ENCODE results near the gene HOXC10. TPM values are rescaled to one million over a fixed set of nuclear protein-coding genes. Genes with fewer than 3 reads are reported as not detected.

The HOXC10 gene
- total and polyA plus RNA-seq, 10 of the 15 experiments (the other 5 are each of a cell fraction or from before 2014, with no cell fraction given), result 0.59 TPM; not detected in 9

DNA sequence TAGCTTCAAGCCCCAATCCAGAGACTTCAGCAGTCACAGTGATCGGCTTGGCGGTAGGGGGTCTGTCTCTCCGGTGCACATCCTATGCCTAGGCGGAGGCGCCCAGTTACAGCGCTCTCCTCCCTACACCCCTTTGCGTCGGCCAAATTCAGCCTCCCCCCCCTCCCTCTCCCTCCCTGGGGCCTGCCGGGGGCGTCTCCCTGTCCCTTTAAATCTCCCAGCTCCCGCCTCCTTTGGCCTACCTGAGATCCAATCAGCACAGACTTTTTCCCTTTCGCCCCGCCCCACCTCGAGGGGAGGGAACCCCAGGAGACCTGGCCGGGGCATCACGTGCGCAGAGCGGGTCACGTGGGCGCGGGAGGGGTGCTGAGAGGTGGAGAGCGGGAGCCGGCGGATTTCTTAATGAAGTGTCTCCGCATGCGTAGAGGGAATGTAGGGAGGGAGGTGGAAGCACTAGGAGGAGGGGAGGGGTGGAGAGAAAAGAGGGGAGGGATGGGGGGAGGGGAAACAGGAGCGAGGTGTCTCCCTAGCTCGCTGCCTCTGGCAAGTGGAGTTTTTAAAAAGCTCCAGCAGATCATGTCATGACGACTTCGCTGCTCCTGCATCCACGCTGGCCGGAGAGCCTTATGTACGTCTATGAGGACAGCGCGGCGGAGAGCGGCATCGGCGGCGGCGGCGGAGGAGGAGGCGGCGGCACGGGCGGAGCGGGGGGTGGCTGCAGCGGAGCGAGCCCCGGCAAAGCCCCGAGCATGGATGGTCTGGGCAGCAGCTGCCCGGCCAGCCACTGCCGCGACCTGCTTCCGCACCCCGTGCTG lies 46.4 kb upstream of the HOXC10 start, which contains the start of gene HOXC13 (continued):
- TF ChIP-seq, protein P1, sequence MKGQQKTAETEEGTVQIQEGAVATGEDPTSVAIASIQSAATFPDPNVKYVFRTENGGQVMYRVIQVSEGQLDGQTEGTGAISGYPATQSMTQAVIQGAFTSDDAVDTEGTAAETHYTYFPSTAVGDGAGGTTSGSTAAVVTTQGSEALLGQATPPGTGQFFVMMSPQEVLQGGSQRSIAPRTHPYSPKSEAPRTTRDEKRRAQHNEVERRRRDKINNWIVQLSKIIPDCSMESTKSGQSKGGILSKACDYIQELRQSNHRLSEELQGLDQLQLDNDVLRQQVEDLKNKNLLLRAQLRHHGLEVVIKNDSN (IDR thresholded peaks at IDR 0.05; ENCODE audit: borderline replicate concordance, extremely low read length, insufficient read depth, low read depth, low read length), result peak; percentile 79
- no peak for TF ChIP-seq TCF12 (IDR thresholded peaks at IDR 0.05; ENCODE audit: low read depth, low read length)
- no peak for TF ChIP-seq CHD2 (IDR thresholded peaks at IDR 0.05; ENCODE audit: borderline replicate concordance, low read depth, low read length)
- no peak for TF ChIP-seq CREM (IDR thresholded peaks at IDR 0.05; ENCODE audit: low read depth)
- no peak for TF ChIP-seq NFIC (IDR thresholded peaks at IDR 0.05; ENCODE audit: low read depth, low read length)
- TF ChIP-seq EP300 (IDR thresholded peaks at IDR 0.05; ENCODE audit: borderline replicate concordance in 1 of 2, control insufficient read depth in 1 of 2, low read depth in 2 of 2, low read length in 2 of 2), result no peak
- no peak for TF ChIP-seq ZNF207 (IDR thresholded peaks at IDR 0.05; ENCODE audit: borderline replicate concordance)
- no peak for TF ChIP-seq JUNB (IDR thresholded peaks at IDR 0.05)

DNA sequence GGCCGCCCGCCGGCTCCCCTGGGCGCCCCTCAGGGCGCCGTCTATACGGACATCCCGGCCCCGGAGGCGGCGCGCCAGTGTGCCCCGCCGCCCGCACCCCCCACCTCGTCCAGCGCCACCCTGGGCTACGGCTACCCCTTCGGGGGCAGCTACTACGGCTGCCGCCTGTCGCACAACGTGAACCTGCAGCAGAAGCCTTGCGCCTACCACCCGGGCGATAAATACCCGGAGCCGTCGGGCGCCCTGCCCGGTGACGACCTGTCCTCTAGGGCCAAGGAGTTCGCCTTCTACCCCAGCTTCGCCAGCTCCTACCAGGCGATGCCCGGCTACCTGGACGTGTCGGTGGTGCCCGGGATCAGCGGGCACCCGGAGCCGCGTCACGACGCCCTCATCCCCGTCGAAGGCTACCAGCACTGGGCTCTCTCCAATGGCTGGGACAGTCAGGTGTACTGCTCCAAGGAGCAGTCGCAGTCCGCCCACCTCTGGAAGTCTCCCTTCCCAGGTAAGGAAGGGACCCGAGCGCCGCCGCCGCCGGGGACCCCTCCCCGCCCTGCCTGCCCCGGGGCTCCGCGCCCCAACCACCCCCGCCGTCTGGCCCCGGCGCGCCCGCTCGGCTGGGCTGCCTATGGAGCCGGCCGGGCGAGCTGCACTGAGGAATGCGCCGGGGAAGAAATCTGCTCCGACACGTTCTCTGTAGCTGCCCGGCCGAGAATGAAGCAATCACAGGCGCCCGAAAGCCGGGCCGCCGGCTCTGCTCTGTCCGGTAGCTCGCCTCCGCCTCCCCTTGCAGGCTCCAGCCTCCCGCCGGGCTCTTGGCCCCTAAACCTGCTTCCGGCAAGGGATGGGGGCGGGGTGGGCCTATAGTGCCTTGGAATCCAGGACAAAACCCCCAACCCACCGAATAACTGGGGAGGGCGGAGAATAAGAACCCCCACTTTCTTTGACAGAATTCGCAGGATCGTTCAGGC lies 45.5 kb upstream of the HOXC10 start:
- ChIA-PET CTCF (interaction anchor here (0.7 kb wide), 1 partner anchor 155 kb away, joined by 3 read pairs; no protein-coding TSS in a partner anchor), SMC1A (ENCODE audit: uncharacterized antibody, unreplicated experiment) (no interaction called here), POLR2A (no interaction called here), RAD21 (ENCODE audit: unreplicated experiment) (no interaction called here)
- TF ChIP-seq FOXK2 (IDR thresholded peaks at IDR 0.05) (no peak), RUNX3 (IDR thresholded peaks at IDR 0.05; ENCODE audit: low read length) (no peak), HDGF (IDR thresholded peaks at IDR 0.05) (no peak)
- TF ChIP-seq, protein P2, sequence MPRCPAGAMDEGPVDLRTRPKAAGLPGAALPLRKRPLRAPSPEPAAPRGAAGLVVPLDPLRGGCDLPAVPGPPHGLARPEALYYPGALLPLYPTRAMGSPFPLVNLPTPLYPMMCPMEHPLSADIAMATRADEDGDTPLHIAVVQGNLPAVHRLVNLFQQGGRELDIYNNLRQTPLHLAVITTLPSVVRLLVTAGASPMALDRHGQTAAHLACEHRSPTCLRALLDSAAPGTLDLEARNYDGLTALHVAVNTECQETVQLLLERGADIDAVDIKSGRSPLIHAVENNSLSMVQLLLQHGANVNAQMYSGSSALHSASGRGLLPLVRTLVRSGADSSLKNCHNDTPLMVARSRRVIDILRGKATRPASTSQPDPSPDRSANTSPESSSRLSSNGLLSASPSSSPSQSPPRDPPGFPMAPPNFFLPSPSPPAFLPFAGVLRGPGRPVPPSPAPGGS (IDR thresholded peaks at IDR 0.05; ENCODE audit: borderline replicate concordance, insufficient read depth, low read depth, low read length, poor library complexity, severe bottlenecking), result no peak
- Histone ChIP-seq H2AFZ (ENCODE audit: control insufficient read depth, low read depth, low read length) (no peak overlapping the region), H3K36me3 (ENCODE audit: control insufficient read depth in 2 of 2, insufficient read depth in 2 of 2, low read length in 1 of 2) (no peaks in the 10 kb centered on the region), H3K9ac (ENCODE audit: control insufficient read depth, insufficient read depth, low read length) (no peak overlapping the region), H3K4me3 (no peak overlapping the region), H3K4me2 (ENCODE audit: control insufficient read depth, insufficient read depth) (no peak overlapping the region), H4K20me1 (ENCODE audit: control insufficient read depth, insufficient read depth) (no peaks in the 10 kb centered on the region), H3K27ac (ENCODE audit: control insufficient read depth, insufficient read depth) (no peak overlapping the region), H3K27me3 (replicated peaks in 1 of 2; ENCODE audit: control insufficient read depth in 2 of 2, insufficient read depth in 2 of 2, low read length in 1 of 2) (peaks cover 13 to 37% of the 10 kb centered on the region in 2 experiments), H3K4me1 (ENCODE audit: control insufficient read depth, insufficient read depth, low read length) (no peaks in the 10 kb centered on the region), H3K9me3 (replicated peaks; ENCODE audit: control insufficient read depth, insufficient read depth, low read length) (no peaks in the 10 kb centered on the region; the same call in 1 of the 3 replicates), H3K79me2 (ENCODE audit: control insufficient read depth, insufficient read depth, low read length) (no peaks in the 10 kb centered on the region)
- ATAC-seq (no peak), FAIRE-seq (no peak), DNase-seq (ENCODE audit: low read depth, low spot score) (no peak)
- WGBS (ENCODE audit: insufficient coverage, insufficient replicate concordance, low lambda C conversion rate, missing lambda C conversion rate), result 58% methylated on average over 60 of the region's 91 CpGs
- in situ Hi-C loops (cut with MboI) (no loop called here), intact Hi-C loops (cut with micrococcal nuclease; ENCODE audit: unreplicated experiment) (no loop called here)
- no TSS peak for BruUV-seq (replicated peaks)
